Neural cell (in vitro differentiated cells): ENCODE results near the gene AMELX.

Source experiments
- CTCF ChIP-seq: fragments of 450-650 bp; IDR thresholded peaks from 2 replicates; pipeline ENCODE4 v1.5.1; 2014; ENCODE audit warnings: antibody characterized with exemption, mild to moderate bottlenecking, moderate library complexity; ENCODE audit not compliant: poor library complexity, severe bottlenecking
- EP300 ChIP-seq: fragments of 450-650 bp; conservative IDR thresholded peaks from 2 replicates; pipeline ENCODE4 v1.6.1; 2014; ENCODE audit warnings: antibody characterized with exemption, mild to moderate bottlenecking, moderate library complexity; ENCODE audit not compliant: poor library complexity, severe bottlenecking
- EZH2 ChIP-seq: fragments of 200-600, 300-800 bp; shearing (Covaris generic), sonication (generic); IDR thresholded peaks from 2 replicates; pipeline ENCODE4 v1.6.1; 2014; ENCODE audit warnings: antibody characterized with exemption, low read length, borderline replicate concordance, mild to moderate bottlenecking; ENCODE audit not compliant: insufficient read depth, poor library complexity, severe bottlenecking
- MXI1 ChIP-seq: fragments of 450-650 bp; conservative IDR thresholded peaks from 2 replicates; pipeline ENCODE4 v1.6.1; 2014; ENCODE audit warnings: antibody characterized with exemption, mild to moderate bottlenecking; ENCODE audit not compliant: poor library complexity, severe bottlenecking
- POLR2AphosphoS5 ChIP-seq: IDR thresholded peaks from 2 replicates; pipeline ENCODE4 v1.6.1; 2012
- RAD21 ChIP-seq: fragments of 450-650 bp; conservative IDR thresholded peaks from 2 replicates; pipeline ENCODE4 v1.6.1; 2014; ENCODE audit warnings: antibody characterized with exemption, mild to moderate bottlenecking, moderate library complexity
- SMC3 ChIP-seq: fragments of 450-650 bp; conservative IDR thresholded peaks from 2 replicates; pipeline ENCODE4 v1.6.1; 2014; ENCODE audit warnings: antibody characterized with exemption, mild to moderate bottlenecking, moderate library complexity; ENCODE audit not compliant: poor library complexity
- TAF1 ChIP-seq: IDR thresholded peaks from 2 replicates; pipeline ENCODE4 v1.6.1; 2012; ENCODE audit warnings: low read depth
- TF ChIP-seq, protein P1 (sequence below): IDR thresholded peaks from 2 replicates; pipeline ENCODE4 v1.6.1; 2012; ENCODE audit warnings: borderline replicate concordance

GRCh38 chrX:11266573-11267003 lies 26.6 kb upstream of the AMELX start:
- TF ChIP-seq CTCF, result no peak
- TF ChIP-seq SMC3, result no peak
- no peak for TF ChIP-seq EZH2
- TF ChIP-seq MXI1, result no peak
- no peak for TF ChIP-seq RAD21
- TF ChIP-seq POLR2AphosphoS5, result no peak
- no peak for TF ChIP-seq EP300
- TF ChIP-seq, protein P1, sequence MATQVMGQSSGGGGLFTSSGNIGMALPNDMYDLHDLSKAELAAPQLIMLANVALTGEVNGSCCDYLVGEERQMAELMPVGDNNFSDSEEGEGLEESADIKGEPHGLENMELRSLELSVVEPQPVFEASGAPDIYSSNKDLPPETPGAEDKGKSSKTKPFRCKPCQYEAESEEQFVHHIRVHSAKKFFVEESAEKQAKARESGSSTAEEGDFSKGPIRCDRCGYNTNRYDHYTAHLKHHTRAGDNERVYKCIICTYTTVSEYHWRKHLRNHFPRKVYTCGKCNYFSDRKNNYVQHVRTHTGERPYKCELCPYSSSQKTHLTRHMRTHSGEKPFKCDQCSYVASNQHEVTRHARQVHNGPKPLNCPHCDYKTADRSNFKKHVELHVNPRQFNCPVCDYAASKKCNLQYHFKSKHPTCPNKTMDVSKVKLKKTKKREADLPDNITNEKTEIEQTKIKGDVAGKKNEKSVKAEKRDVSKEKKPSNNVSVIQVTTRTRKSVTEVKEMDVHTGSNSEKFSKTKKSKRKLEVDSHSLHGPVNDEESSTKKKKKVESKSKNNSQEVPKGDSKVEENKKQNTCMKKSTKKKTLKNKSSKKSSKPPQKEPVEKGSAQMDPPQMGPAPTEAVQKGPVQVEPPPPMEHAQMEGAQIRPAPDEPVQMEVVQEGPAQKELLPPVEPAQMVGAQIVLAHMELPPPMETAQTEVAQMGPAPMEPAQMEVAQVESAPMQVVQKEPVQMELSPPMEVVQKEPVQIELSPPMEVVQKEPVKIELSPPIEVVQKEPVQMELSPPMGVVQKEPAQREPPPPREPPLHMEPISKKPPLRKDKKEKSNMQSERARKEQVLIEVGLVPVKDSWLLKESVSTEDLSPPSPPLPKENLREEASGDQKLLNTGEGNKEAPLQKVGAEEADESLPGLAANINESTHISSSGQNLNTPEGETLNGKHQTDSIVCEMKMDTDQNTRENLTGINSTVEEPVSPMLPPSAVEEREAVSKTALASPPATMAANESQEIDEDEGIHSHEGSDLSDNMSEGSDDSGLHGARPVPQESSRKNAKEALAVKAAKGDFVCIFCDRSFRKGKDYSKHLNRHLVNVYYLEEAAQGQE, result no peak
- no peak for TF ChIP-seq TAF1
